Smooth muscle cell (in vitro differentiated cells): ENCODE measurements around the gene PHACTR1. TPM values are rescaled to one million over a fixed set of nuclear protein-coding genes. Genes with fewer than 3 reads are reported as not detected.

Experiments
- DNase-seq: peaks from one replicate; lab custom pipeline; 2025; ENCODE audit not compliant: unreplicated experiment; lab: John Stamatoyannopoulos, UW
- H2AFZ ChIP-seq: fragments of 200-600 bp; sonication (generic); 2 replicates; pipeline ENCODE4 v1.6.0; 2016; ENCODE audit warnings: antibody characterized with exemption, low read depth, mild to moderate bottlenecking
- H3F3A ChIP-seq: fragments of 200-600 bp; sonication (generic); 2 replicates; pipeline ENCODE4 v1.6.0; 2017; ENCODE audit warnings: antibody characterized with exemption, low read depth
- H3K27ac ChIP-seq: fragments of 200-600 bp; sonication (generic); 2 replicates; pipeline ENCODE4 v1.5.1; 2016; ENCODE audit warnings: low read depth, mild to moderate bottlenecking
- H3K27me3 ChIP-seq: fragments of 200-600 bp; sonication (generic); 2 replicates; pipeline ENCODE4 v1.6.1; 2016; ENCODE audit warnings: low read depth, mild to moderate bottlenecking
- H3K36me3 ChIP-seq: fragments of 200-600 bp; sonication (generic); 2 replicates; pipeline ENCODE4 v1.5.1; 2016; ENCODE audit warnings: low read depth
- H3K4me1 ChIP-seq: fragments of 200-600 bp; sonication (generic); 2 replicates; pipeline ENCODE4 v1.5.1; 2016; ENCODE audit warnings: low read depth
- H3K4me2 ChIP-seq: fragments of 200-600 bp; sonication (generic); 2 replicates; pipeline ENCODE4 v1.6.0; 2016; ENCODE audit warnings: mild to moderate bottlenecking
- H3K4me3 ChIP-seq: fragments of 200-600 bp; sonication (generic); 2 replicates; pipeline ENCODE4 v1.5.1; 2016; ENCODE audit warnings: mild to moderate bottlenecking
- H3K79me2 ChIP-seq: fragments of 200-600 bp; sonication (generic); 2 replicates; pipeline ENCODE4 v1.6.0; 2016; ENCODE audit warnings: low read depth, mild to moderate bottlenecking
- H3K9ac ChIP-seq: fragments of 200-600 bp; sonication (generic); 2 replicates; pipeline ENCODE4 v1.6.0; 2016; ENCODE audit warnings: low read depth
- H3K9me3 ChIP-seq: fragments of 200-600 bp; sonication (generic); replicated peaks from 2 replicates; pipeline ENCODE4 v1.5.1; 2016; ENCODE audit warnings: low read depth
- H4K20me1 ChIP-seq: fragments of 200-600 bp; sonication (generic); 2 replicates; pipeline ENCODE4 v1.6.0; 2016; ENCODE audit warnings: low read depth
- WGBS: methylation state at CpG from one replicate; pipeline ENCODE4 v1.1.7; 2016; ENCODE audit warnings: low lambda C conversion rate; 5-methylcytosine and 5-hydroxymethylcytosine counted together
- polyA plus RNA-seq: library from polyadenylated mRNA; unstranded; fragments of >200 nt; fragmentation: Nextera tagmentation; extraction: Ambion mirVana; gene quantifications from 2 replicates; pipeline ENCODE4 v1.2.1, GENCODE V29; 2016
- total RNA-seq: library from RNA; depleted of rRNA; stranded (reverse); fragments of >200 nt; gene quantifications from 2 replicates; pipeline ENCODE4 v1.2.3, GENCODE V29; 2014
- TF ChIP-seq, protein P1 (sequence below): fragments of 200-600 bp; sonication (generic); IDR thresholded peaks from 2 replicates; pipeline ENCODE4 v1.5.1; 2017; ENCODE audit warnings: borderline replicate concordance, mild to moderate bottlenecking, antibody characterized with exemption; ENCODE audit not compliant: insufficient read depth, poor library complexity, severe bottlenecking

PHACTR1 gene
- total and polyA plus RNA-seq, 2 experiments from 2014 or later, result 0.09 to 0.67 TPM

GRCh38 chr6:12785921-12786320, 69.4 kb downstream of the PHACTR1 start:
- Histone ChIP-seq H3K27ac (no peak overlapping the region), H3K79me2 (no peaks in the 10 kb centered on the region), H3K9ac (no peak overlapping the region), H3K36me3 (no peaks in the 10 kb centered on the region), H3K4me3 (no peak overlapping the region), H3F3A (no peaks in the 10 kb centered on the region), H4K20me1 (no peaks in the 10 kb centered on the region), H2AFZ (no peak overlapping the region), H3K4me2 (no peak overlapping the region), H3K9me3 (no peaks in the 10 kb centered on the region), H3K4me1 (no peaks in the 10 kb centered on the region), H3K27me3 (no peaks in the 10 kb centered on the region)
- TF ChIP-seq, protein P1, sequence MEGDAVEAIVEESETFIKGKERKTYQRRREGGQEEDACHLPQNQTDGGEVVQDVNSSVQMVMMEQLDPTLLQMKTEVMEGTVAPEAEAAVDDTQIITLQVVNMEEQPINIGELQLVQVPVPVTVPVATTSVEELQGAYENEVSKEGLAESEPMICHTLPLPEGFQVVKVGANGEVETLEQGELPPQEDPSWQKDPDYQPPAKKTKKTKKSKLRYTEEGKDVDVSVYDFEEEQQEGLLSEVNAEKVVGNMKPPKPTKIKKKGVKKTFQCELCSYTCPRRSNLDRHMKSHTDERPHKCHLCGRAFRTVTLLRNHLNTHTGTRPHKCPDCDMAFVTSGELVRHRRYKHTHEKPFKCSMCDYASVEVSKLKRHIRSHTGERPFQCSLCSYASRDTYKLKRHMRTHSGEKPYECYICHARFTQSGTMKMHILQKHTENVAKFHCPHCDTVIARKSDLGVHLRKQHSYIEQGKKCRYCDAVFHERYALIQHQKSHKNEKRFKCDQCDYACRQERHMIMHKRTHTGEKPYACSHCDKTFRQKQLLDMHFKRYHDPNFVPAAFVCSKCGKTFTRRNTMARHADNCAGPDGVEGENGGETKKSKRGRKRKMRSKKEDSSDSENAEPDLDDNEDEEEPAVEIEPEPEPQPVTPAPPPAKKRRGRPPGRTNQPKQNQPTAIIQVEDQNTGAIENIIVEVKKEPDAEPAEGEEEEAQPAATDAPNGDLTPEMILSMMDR, result no peak
- DNase-seq, result no peak
- 80% methylated on average over 4 of the region's 4 CpGs for WGBS

DNA sequence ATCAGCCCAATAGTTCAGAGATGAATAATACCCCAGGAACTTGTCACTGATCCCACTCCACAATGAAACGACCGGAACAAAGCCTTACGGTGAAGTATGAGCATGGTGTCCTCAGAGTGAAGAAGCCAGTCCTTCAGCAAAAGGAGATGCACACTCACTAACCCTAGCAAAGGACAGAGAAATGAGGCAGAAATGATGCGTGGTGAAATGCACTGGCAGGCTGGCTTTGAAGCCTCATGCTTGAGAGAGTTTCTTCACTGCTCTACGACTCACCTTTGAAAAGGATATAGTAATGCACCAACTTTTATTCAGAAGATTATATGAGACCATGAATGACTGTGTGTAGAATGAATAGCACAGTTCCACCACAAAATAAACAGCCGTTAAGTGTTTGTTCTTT, 74.8 kb downstream of the PHACTR1 start:
- no peak for DNase-seq
- H3K79me2 ChIP-seq, result no peaks in the 10 kb centered on the region
- no peaks in the 10 kb centered on the region for H3K27me3 ChIP-seq
- H4K20me1 ChIP-seq, result no peaks in the 10 kb centered on the region
- no peak overlapping the region for H3K9ac ChIP-seq
- no peaks in the 10 kb centered on the region for H3K9me3 ChIP-seq
- H3K4me2 ChIP-seq, result no peak overlapping the region
- no peak overlapping the region for H2AFZ ChIP-seq
- TF ChIP-seq, protein P1, result no peak
- no peak overlapping the region for H3K4me3 ChIP-seq
- WGBS, result 71% methylated on average over 6 of the region's 6 CpGs
- no peaks in the 10 kb centered on the region for H3K36me3 ChIP-seq
- no peaks in the 10 kb centered on the region for H3K4me1 ChIP-seq
- no peaks in the 10 kb centered on the region for H3F3A ChIP-seq
- H3K27ac ChIP-seq, result no peak overlapping the region

GRCh38 chr6:12798326-12798725, 81.8 kb downstream of the PHACTR1 start:
- Histone ChIP-seq H3K9ac (no peak overlapping the region), H3K4me1 (no peaks in the 10 kb centered on the region), H4K20me1 (no peaks in the 10 kb centered on the region), H3K9me3 (no peaks in the 10 kb centered on the region), H3K27ac (no peak overlapping the region), H3K4me3 (no peak overlapping the region), H3K27me3 (peaks cover 4% of the 10 kb centered on the region), H2AFZ (no peak overlapping the region), H3K36me3 (no peaks in the 10 kb centered on the region), H3F3A (no peaks in the 10 kb centered on the region), H3K79me2 (no peaks in the 10 kb centered on the region), H3K4me2 (no peak overlapping the region)
- WGBS, result 79% methylated on average over 4 of the region's 4 CpGs
- TF ChIP-seq, protein P1, result no peak
- no peak for DNase-seq

- no peak for DNase-seq
- TF ChIP-seq, protein P1, result no peak
- no peak overlapping the region for H3K4me2 ChIP-seq
Measured at GRCh38 chr6:12800120-12800519, 83.6 kb downstream of the PHACTR1 start.

More at GRCh38 chr6:12800120-12800519, 83.6 kb downstream of the PHACTR1 start:
- no peak overlapping the region for H3K9ac ChIP-seq
- no peak overlapping the region for H2AFZ ChIP-seq
- no peaks in the 10 kb centered on the region for H3K36me3 ChIP-seq
- H3F3A ChIP-seq, result no peaks in the 10 kb centered on the region
- no peak overlapping the region for H3K4me3 ChIP-seq
- peaks cover 4% of the 10 kb centered on the region for H3K27me3 ChIP-seq
- no peaks in the 10 kb centered on the region for H3K9me3 ChIP-seq
- no peaks in the 10 kb centered on the region for H3K4me1 ChIP-seq
- no peak overlapping the region for H3K27ac ChIP-seq
- no peaks in the 10 kb centered on the region for H4K20me1 ChIP-seq
- H3K79me2 ChIP-seq, result no peaks in the 10 kb centered on the region
- 79% methylated on average over 1 of the region's 1 CpG for WGBS
